Gastroesophageal sphincter (tissue), 3 donors: ENCODE data around the gene ADAMTS2.

ENCODE experiments used
- CTCF ChIP-seq, 4 experiments: fragments of 200-600 bp in 2 of 4; fragments of 450-650 bp in 2 of 4; sonication (generic) in 1 of 4; IDR thresholded peaks; one replicate each; pipeline ENCODE4 v1.5.1; 2017 to 2019; ENCODE audit warnings: antibody characterized with exemption in 4 of 4, mild to moderate bottlenecking in 2 of 4, moderate library complexity in 2 of 4
- EP300 ChIP-seq: sonication (generic); formaldehyde crosslinking; IDR thresholded peaks from one replicate; pipeline ENCODE4 v1.6.1; 2017; ENCODE audit warnings: antibody characterized with exemption, mild to moderate bottlenecking
- POLR2A ChIP-seq, 2 donors: fragments of 450-650 bp; IDR thresholded peaks; one replicate each; pipeline ENCODE4 v1.6.1; 2017; ENCODE audit warnings: antibody characterized with exemption in 2 of 2, mild to moderate bottlenecking in 2 of 2, moderate library complexity in 1 of 2
- POLR2AphosphoS5 ChIP-seq: sonication (generic); formaldehyde crosslinking; IDR thresholded peaks from one replicate; pipeline ENCODE4 v1.6.1; 2017; ENCODE audit warnings: antibody characterized with exemption

- TF ChIP-seq CTCF (IDR thresholded peaks at IDR 0.05), result no peak
- no peak for TF ChIP-seq POLR2A (IDR thresholded peaks at IDR 0.05)
- TF ChIP-seq POLR2AphosphoS5, result no peak
- TF ChIP-seq EP300, result no peak
Measured at GRCh38 chr5:179210478-179210877, 134.8 kb downstream of the ADAMTS2 start.
